GM12873 (cell line): ENCODE results near the gene TRAPPC2.

ENCODE experiments used
- TF ChIP-seq, protein P1 (sequence below): IDR thresholded peaks from 2 replicates; pipeline ENCODE4 v1.5.1; 2012; ENCODE audit warnings: low read depth, mild to moderate bottlenecking, moderate library complexity, low read length, control low read depth; ENCODE audit not compliant: insufficient read depth; ENCODE audit errors: missing control alignments

The TRAPPC2 gene

DNA sequence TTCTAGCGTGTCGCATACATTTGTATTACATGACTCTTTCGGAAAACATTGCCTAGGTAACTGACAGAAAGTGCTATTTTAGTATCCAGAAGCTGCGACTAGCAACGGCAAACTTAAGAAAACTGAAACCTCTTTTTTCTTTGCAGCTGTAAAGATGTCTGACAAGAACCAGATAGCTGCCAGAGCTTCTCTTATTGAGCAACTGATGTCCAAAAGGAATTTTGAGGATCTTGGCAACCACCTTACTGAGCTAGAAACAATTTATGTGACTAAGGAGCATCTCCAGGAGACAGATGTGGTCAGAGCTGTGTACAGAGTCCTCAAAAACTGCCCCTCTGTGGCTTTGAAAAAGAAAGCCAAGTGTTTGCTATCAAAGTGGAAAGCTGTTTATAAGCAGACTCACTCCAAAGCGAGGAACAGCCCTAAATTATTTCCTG is 72.0 kb downstream of the TRAPPC2 start:
- TF ChIP-seq, protein P1, sequence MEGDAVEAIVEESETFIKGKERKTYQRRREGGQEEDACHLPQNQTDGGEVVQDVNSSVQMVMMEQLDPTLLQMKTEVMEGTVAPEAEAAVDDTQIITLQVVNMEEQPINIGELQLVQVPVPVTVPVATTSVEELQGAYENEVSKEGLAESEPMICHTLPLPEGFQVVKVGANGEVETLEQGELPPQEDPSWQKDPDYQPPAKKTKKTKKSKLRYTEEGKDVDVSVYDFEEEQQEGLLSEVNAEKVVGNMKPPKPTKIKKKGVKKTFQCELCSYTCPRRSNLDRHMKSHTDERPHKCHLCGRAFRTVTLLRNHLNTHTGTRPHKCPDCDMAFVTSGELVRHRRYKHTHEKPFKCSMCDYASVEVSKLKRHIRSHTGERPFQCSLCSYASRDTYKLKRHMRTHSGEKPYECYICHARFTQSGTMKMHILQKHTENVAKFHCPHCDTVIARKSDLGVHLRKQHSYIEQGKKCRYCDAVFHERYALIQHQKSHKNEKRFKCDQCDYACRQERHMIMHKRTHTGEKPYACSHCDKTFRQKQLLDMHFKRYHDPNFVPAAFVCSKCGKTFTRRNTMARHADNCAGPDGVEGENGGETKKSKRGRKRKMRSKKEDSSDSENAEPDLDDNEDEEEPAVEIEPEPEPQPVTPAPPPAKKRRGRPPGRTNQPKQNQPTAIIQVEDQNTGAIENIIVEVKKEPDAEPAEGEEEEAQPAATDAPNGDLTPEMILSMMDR = no peak
